ENCODE results near the gene DDRGK1. TPM values are rescaled to one million over a fixed set of nuclear protein-coding genes. Genes with fewer than 3 reads are reported as not detected.

The DDRGK1 gene
- total and polyA plus RNA-seq, 7 donors = 36.6 to 82.2 (median 49.7) TPM

- intact Hi-C loops (cut with DNase I) = no loop called here
- Histone ChIP-seq H3K4me1 (no peaks in the 10 kb centered on the region), H3K27me3 (ENCODE audit: insufficient read depth in 3 of 3, low read length in 2 of 3) (no peaks in the 10 kb centered on the region), H3K36me3 (ENCODE audit: insufficient read depth in 1 of 2, low read depth in 1 of 2) (no peaks in the 10 kb centered on the region), H3K4me3 (no peak overlapping the region), H3K27ac (no peak overlapping the region), H3K9me3 (no peaks in the 10 kb centered on the region)
- DNase-seq (no peak), ATAC-seq (no peak)
- 92 to 94% (median 94%) methylated on average over 19 to 22 of the region's 22 CpGs for WGBS, 3 donors
- TF ChIP-seq CTCF (IDR thresholded peaks at IDR 0.05) = no peak
Observed at GRCh38 chr20:3229158-3229557, 24.7 kb upstream of the DDRGK1 start.

GRCh38 chr20:3228750-3229032, 24.2 kb upstream of the DDRGK1 start:
- no peak for DNase-seq
- no peak for ATAC-seq
- H3K27ac ChIP-seq = no peak overlapping the region
- no peaks in the 10 kb centered on the region for H3K36me3 ChIP-seq (ENCODE audit: insufficient read depth in 1 of 2, low read depth in 1 of 2)
- peaks cover 4% of the 10 kb centered on the region for H3K4me1 ChIP-seq
- no peak for TF ChIP-seq CTCF (IDR thresholded peaks at IDR 0.05)
- intact Hi-C loops (cut with DNase I) = no loop called here
- H3K9me3 ChIP-seq = no peaks in the 10 kb centered on the region
- WGBS, 3 donors = 79 to 91% (median 87%) methylated on average over 11 of the region's 11 CpGs
- H3K27me3 ChIP-seq (ENCODE audit: insufficient read depth in 3 of 3, low read length in 2 of 3) = no peaks in the 10 kb centered on the region
- H3K4me3 ChIP-seq = no peak overlapping the region

DNA sequence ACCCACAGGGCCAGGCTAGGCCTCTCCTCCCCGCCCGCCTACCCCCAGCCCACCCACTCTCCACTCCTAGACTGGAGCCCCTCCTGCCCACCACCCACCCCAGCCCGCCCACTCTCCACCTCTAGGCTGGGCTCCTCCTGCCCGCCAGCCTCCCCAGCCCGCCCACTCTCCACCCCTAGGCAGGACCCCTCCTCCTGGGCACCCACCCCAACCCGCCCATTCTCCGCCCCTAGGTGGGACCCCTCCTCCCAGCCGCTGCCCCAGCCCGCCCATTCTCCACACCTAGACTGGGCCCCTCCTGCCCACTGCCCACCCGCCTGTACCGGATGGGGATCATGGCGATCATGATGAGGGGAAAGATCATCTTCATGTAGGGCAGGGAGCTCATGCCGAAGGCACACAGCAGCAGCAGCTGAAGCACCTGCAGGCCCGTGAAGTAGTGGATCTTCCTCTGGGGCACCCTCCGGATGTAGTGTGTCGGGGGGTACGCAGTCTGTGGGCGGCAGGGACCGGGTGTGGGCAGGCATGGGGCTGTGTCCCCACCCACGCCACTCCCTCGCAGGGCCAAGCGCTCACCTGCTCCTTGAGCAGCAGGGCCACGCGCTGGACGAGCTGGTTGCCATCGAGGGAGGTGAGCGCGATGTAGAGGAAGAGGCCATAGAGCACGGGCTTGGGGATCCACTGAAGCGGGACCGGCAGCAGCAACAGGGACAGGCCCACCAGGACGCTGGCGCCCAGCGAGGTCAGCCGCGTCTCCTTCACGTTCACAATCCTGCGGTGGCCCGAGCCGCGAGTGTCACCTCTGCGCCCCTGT, 23.7 kb upstream of the DDRGK1 start:
- no peak for TF ChIP-seq CTCF (IDR thresholded peaks at IDR 0.05)
- no peak for DNase-seq
- H3K27ac ChIP-seq = no peak overlapping the region
- H3K9me3 ChIP-seq = no peaks in the 10 kb centered on the region
- 80 to 90% (median 85%) methylated on average over 33 to 42 of the region's 42 CpGs for WGBS, 3 donors
- ATAC-seq = no peak
- H3K27me3 ChIP-seq (ENCODE audit: insufficient read depth in 3 of 3, low read length in 2 of 3) = no peaks in the 10 kb centered on the region
- no peaks in the 10 kb centered on the region for H3K36me3 ChIP-seq (ENCODE audit: insufficient read depth in 1 of 2, low read depth in 1 of 2)
- peaks cover 10% of the 10 kb centered on the region for H3K4me1 ChIP-seq
- no peak overlapping the region for H3K4me3 ChIP-seq
- intact Hi-C loops (cut with DNase I) = no loop called here

DNA sequence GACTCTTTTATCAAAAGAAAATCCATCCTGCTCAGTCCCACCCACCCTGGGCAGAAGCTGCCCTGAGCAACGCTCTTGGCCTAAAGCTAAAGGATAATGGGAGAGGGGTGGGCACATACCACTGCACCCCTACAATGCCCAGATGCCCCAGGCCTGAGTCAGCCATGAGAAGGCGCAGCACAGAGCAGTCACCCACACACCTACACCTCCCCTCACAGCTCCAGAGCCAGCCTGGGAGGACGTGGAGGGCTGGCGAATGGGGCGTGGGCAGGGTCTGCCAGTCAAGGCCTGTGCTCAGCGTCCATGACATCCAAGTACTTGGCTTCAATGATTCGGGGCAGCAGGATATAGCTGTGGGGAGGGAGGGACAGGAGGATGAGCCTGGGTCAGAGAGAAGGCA, 23.0 kb upstream of the DDRGK1 start:
- no peak for TF ChIP-seq CTCF (IDR thresholded peaks at IDR 0.05)
- Histone ChIP-seq H3K36me3 (ENCODE audit: insufficient read depth in 1 of 2, low read depth in 1 of 2) (peaks cover 0 to 2% of the 10 kb centered on the region in 2 donors), H3K9me3 (no peaks in the 10 kb centered on the region), H3K4me1 (peaks cover 15% of the 10 kb centered on the region), H3K27me3 (ENCODE audit: insufficient read depth in 3 of 3, low read length in 2 of 3) (no peaks in the 10 kb centered on the region), H3K27ac (no peak overlapping the region), H3K4me3 (no peak overlapping the region)
- DNase-seq (no peak), ATAC-seq (no peak)
- 77 to 83% (median 81%) methylated on average over 7 of the region's 7 CpGs for WGBS, 3 donors
- intact Hi-C loops (cut with DNase I) = no loop called here

DNA sequence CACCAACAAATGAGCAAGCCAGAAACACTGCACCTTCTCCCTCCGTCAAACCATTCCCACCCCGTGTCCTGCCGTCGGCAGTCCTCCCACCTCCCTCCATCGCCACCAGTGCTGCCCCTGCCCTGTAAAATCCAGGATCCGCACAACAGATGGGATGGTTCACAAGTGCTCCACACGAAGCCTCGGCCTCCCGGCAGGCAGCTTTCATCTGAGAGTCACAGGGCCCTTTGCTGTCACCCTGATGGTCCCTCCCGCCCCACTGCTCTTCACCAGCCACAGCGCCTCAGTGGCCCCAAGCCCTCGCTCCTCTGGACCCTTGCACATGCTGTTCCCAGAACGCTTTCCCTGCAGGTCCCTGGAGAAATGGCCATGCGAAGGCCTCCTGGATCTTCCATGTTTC, 22.4 kb upstream of the DDRGK1 start:
- H3K36me3 ChIP-seq (ENCODE audit: insufficient read depth in 1 of 2, low read depth in 1 of 2) = peaks cover 0 to 4% of the 10 kb centered on the region in 2 donors
- intact Hi-C loops (cut with DNase I) = no loop called here
- ATAC-seq (no peak), DNase-seq (no peak)
- 88 to 91% (median 90%) methylated on average over 14 of the region's 14 CpGs for WGBS, 3 donors
- H3K27me3 ChIP-seq (ENCODE audit: insufficient read depth in 3 of 3, low read length in 2 of 3) = no peaks in the 10 kb centered on the region
- H3K4me1 ChIP-seq = peaks cover 22% of the 10 kb centered on the region
- no peak overlapping the region for H3K27ac ChIP-seq
- H3K4me3 ChIP-seq = no peak overlapping the region
- no peaks in the 10 kb centered on the region for H3K9me3 ChIP-seq
- no peak for TF ChIP-seq CTCF (IDR thresholded peaks at IDR 0.05)
